H1 (cell line): Measurements from ENCODE around the gene NTMT1.

Experiments used
- CHD1 ChIP-seq: IDR thresholded peaks from 2 replicates; pipeline ENCODE4 v1.6.1; 2012; ENCODE audit warnings: low read depth, low read length, improper control_type of control experiment
- CTCF ChIP-seq, 3 experiments: IDR thresholded peaks; 1 replicate in 2 of 3; 2 replicates in 1 of 3; pipeline versions ENCODE4 v1.5.1 to v1.6.1; 2011; ENCODE audit warnings: low read length in 3 of 3, mild to moderate bottlenecking in 3 of 3, inconsistent platforms in 2 of 3, low read depth in 1 of 3, moderate library complexity in 1 of 3; ENCODE audit not compliant: insufficient read depth in 1 of 3; ENCODE audit errors: control extremely low read depth in 1 of 3
- POLR2A ChIP-seq, 2 experiments: IDR thresholded peaks; 1 replicate in 1 of 2; 2 replicates in 1 of 2; pipeline ENCODE4 v1.6.1; 2011; ENCODE audit warnings: low read depth in 2 of 2, low read length in 2 of 2, mild to moderate bottlenecking in 2 of 2; ENCODE audit errors: control extremely low read depth in 1 of 2
- POLR2AphosphoS5 ChIP-seq: IDR thresholded peaks from 2 replicates; pipeline ENCODE4 v1.6.1; 2011; ENCODE audit warnings: low read depth, low read length

- TF ChIP-seq CHD1 (no peak), POLR2AphosphoS5 (no peak), CTCF (IDR thresholded peaks at IDR 0.05; ENCODE audit: control extremely low read depth in 1 of 3, insufficient read depth in 1 of 3, low read depth in 1 of 3, low read length in 3 of 3) (no peak), POLR2A (IDR thresholded peaks at IDR 0.05; ENCODE audit: control extremely low read depth in 1 of 2, low read depth in 2 of 2, low read length in 2 of 2) (no peak)
Observed at GRCh38 chr9:129644365-129644764, 18.4 kb downstream of the NTMT1 start.
